Smooth muscle cell (in vitro differentiated cells): ENCODE measurements around the gene ATL2. TPM values are rescaled to one million over a fixed set of nuclear protein-coding genes. Genes with fewer than 3 reads are reported as not detected.

Experiments used
- DNase-seq: peaks from one replicate; lab custom pipeline; 2025; ENCODE audit not compliant: unreplicated experiment; lab: John Stamatoyannopoulos, UW
- H2AFZ ChIP-seq: fragments of 200-600 bp; sonication (generic); 2 replicates; pipeline ENCODE4 v1.6.0; 2016; ENCODE audit warnings: antibody characterized with exemption, low read depth, mild to moderate bottlenecking
- H3F3A ChIP-seq: fragments of 200-600 bp; sonication (generic); 2 replicates; pipeline ENCODE4 v1.6.0; 2017; ENCODE audit warnings: antibody characterized with exemption, low read depth
- H3K27ac ChIP-seq: fragments of 200-600 bp; sonication (generic); 2 replicates; pipeline ENCODE4 v1.5.1; 2016; ENCODE audit warnings: low read depth, mild to moderate bottlenecking
- H3K27me3 ChIP-seq: fragments of 200-600 bp; sonication (generic); 2 replicates; pipeline ENCODE4 v1.6.1; 2016; ENCODE audit warnings: low read depth, mild to moderate bottlenecking
- H3K36me3 ChIP-seq: fragments of 200-600 bp; sonication (generic); 2 replicates; pipeline ENCODE4 v1.5.1; 2016; ENCODE audit warnings: low read depth
- H3K4me1 ChIP-seq: fragments of 200-600 bp; sonication (generic); 2 replicates; pipeline ENCODE4 v1.5.1; 2016; ENCODE audit warnings: low read depth
- H3K4me2 ChIP-seq: fragments of 200-600 bp; sonication (generic); 2 replicates; pipeline ENCODE4 v1.6.0; 2016; ENCODE audit warnings: mild to moderate bottlenecking
- H3K4me3 ChIP-seq: fragments of 200-600 bp; sonication (generic); 2 replicates; pipeline ENCODE4 v1.5.1; 2016; ENCODE audit warnings: mild to moderate bottlenecking
- H3K79me2 ChIP-seq: fragments of 200-600 bp; sonication (generic); 2 replicates; pipeline ENCODE4 v1.6.0; 2016; ENCODE audit warnings: low read depth, mild to moderate bottlenecking
- H3K9ac ChIP-seq: fragments of 200-600 bp; sonication (generic); 2 replicates; pipeline ENCODE4 v1.6.0; 2016; ENCODE audit warnings: low read depth
- H3K9me3 ChIP-seq: fragments of 200-600 bp; sonication (generic); replicated peaks from 2 replicates; pipeline ENCODE4 v1.5.1; 2016; ENCODE audit warnings: low read depth
- H4K20me1 ChIP-seq: fragments of 200-600 bp; sonication (generic); 2 replicates; pipeline ENCODE4 v1.6.0; 2016; ENCODE audit warnings: low read depth
- WGBS: methylation state at CpG from one replicate; pipeline ENCODE4 v1.1.7; 2016; ENCODE audit warnings: low lambda C conversion rate; 5-methylcytosine and 5-hydroxymethylcytosine counted together
- polyA plus RNA-seq: library from polyadenylated mRNA; unstranded; fragments of >200 nt; fragmentation: Nextera tagmentation; extraction: Ambion mirVana; gene quantifications from 2 replicates; pipeline ENCODE4 v1.2.1, GENCODE V29; 2016
- total RNA-seq: library from RNA; depleted of rRNA; stranded (reverse); fragments of >200 nt; gene quantifications from 2 replicates; pipeline ENCODE4 v1.2.3, GENCODE V29; 2014
- TF ChIP-seq, protein P1 (sequence below): fragments of 200-600 bp; sonication (generic); IDR thresholded peaks from 2 replicates; pipeline ENCODE4 v1.5.1; 2017; ENCODE audit warnings: borderline replicate concordance, mild to moderate bottlenecking, antibody characterized with exemption; ENCODE audit not compliant: insufficient read depth, poor library complexity, severe bottlenecking

ATL2 gene
- total and polyA plus RNA-seq, 2 experiments from 2014 or later: 19.9 to 56.7 TPM

DNA sequence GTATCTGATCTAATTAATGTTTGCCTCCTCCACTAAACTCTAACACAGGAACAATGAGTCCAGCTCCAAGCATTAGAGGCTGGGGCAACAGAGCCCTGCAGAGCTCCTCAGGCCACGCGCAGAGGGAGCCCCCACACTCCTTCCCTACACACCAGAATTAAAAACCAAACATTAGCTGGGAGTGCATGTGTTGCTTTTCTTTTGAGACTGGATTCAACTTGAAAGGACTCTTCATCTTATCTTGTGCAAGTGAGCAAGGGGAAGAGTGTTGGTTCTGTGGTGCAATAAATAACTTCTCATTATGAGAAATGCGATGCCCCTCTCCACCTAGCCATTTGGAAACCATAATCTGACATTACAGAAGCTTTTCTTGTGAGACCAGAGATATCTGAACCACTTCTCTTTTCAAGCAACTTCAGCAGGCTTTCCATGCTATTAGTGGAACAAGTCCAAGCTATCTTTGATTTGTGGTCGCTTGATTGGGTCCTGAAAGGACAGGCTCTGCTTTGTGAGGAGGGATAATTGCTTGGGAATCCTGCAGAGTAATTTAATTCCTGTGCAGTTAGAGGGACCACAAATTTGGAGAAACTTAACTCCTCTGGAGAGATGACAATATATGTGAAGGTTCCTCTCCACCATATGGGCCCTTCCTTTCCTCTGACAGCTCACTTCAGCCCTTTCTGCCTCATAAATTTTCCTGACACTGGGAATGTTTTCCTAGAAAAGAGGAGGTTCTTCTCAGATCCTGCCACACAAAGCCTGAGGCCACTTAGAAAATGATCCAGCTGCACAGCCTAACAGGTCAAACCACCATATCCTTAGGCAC, 112.5 kb downstream of the ATL2 start:
- H3K4me1 ChIP-seq: no peaks in the 10 kb centered on the region
- no peaks in the 10 kb centered on the region for H3F3A ChIP-seq
- TF ChIP-seq, protein P1, sequence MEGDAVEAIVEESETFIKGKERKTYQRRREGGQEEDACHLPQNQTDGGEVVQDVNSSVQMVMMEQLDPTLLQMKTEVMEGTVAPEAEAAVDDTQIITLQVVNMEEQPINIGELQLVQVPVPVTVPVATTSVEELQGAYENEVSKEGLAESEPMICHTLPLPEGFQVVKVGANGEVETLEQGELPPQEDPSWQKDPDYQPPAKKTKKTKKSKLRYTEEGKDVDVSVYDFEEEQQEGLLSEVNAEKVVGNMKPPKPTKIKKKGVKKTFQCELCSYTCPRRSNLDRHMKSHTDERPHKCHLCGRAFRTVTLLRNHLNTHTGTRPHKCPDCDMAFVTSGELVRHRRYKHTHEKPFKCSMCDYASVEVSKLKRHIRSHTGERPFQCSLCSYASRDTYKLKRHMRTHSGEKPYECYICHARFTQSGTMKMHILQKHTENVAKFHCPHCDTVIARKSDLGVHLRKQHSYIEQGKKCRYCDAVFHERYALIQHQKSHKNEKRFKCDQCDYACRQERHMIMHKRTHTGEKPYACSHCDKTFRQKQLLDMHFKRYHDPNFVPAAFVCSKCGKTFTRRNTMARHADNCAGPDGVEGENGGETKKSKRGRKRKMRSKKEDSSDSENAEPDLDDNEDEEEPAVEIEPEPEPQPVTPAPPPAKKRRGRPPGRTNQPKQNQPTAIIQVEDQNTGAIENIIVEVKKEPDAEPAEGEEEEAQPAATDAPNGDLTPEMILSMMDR: no peak

DNA sequence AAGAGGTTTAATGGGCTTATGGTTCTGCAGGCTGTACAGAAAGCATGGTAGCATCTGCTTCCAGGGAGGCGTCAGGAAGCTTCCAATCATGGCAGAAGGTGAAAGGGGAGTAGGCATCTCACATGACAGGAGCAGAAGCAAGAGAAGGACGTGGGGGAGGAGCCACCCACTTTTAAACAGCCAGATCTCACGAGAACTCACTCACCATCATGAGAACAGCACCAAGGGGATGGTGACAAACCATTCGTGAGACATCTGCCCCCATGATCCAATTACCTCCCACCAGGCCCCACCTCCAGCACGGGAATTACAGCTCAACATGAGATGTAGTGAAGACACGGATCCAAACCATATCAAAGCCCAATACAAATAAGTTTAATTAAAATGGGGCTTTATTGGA, 113.8 kb downstream of the ATL2 start:
- WGBS: 91% methylated on average over 6 of the region's 6 CpGs
- no peaks in the 10 kb centered on the region for H3K27me3 ChIP-seq
- TF ChIP-seq, protein P1: no peak

More for the DNA sequence above, 112.5 kb downstream of the ATL2 start:
- Histone ChIP-seq H3K4me2 (no peak overlapping the region), H2AFZ (no peak overlapping the region), H3K27me3 (no peaks in the 10 kb centered on the region), H3K4me3 (no peak overlapping the region), H3K9ac (no peak overlapping the region), H3K27ac (no peak overlapping the region), H4K20me1 (no peaks in the 10 kb centered on the region), H3K9me3 (no peaks in the 10 kb centered on the region), H3K36me3 (no peaks in the 10 kb centered on the region), H3K79me2 (no peaks in the 10 kb centered on the region)
- 65% methylated on average over 4 of the region's 4 CpGs for WGBS
- no peak for DNase-seq

DNA sequence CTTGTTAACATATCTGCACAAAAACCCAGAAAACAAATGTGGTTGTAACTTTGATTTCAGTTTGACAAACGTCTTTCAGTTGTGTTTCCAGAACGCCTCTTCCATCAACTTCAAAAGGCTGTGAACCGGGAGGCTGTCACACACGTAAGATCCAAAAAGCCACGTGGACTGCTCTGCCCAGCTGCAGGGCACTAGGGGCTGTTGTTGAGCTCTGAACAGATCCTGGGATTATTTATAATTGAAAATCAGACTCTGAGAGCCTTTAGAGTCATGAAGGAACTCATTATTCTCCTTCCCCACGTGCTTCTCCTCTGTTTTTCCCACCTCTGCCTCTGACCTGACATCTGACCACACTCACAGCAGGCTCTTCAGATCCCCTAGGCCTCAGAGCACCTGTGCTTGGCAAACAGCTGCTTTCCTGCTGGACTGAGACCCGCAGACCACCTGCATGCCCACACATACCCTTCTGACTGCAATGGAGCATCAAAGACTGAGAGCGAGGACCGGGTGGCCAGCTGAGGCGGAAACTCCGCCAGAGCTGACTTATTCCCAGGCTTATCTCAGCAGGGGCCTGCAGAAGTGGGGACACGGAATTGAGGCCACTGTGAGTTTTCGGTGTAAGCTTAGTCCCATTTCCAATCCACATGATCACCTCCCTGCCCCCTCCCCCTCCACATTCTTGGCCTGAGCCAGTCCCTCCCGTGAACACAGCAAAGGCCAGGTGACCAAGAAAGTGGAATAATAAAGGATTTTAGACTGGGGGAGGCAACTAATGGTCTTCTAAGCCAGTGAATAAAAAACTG, 114.8 kb downstream of the ATL2 start:
- DNase-seq: no peak
- Histone ChIP-seq H2AFZ (no peak overlapping the region), H3K36me3 (no peaks in the 10 kb centered on the region), H4K20me1 (no peaks in the 10 kb centered on the region), H3K4me1 (no peaks in the 10 kb centered on the region), H3K4me2 (no peak overlapping the region), H3K9me3 (no peaks in the 10 kb centered on the region), H3K9ac (no peak overlapping the region), H3F3A (no peaks in the 10 kb centered on the region), H3K79me2 (no peaks in the 10 kb centered on the region), H3K27ac (no peak overlapping the region), H3K4me3 (no peak overlapping the region), H3K27me3 (no peaks in the 10 kb centered on the region)
- TF ChIP-seq, protein P1: no peak
- 81% methylated on average over 14 of the region's 14 CpGs for WGBS

More for the DNA sequence above, 113.8 kb downstream of the ATL2 start:
- no peak overlapping the region for H3K9ac ChIP-seq
- no peak overlapping the region for H3K27ac ChIP-seq
- no peak overlapping the region for H3K4me3 ChIP-seq
- H2AFZ ChIP-seq: no peak overlapping the region
- H3K9me3 ChIP-seq: no peaks in the 10 kb centered on the region
- H4K20me1 ChIP-seq: no peaks in the 10 kb centered on the region
- no peaks in the 10 kb centered on the region for H3F3A ChIP-seq
- no peaks in the 10 kb centered on the region for H3K79me2 ChIP-seq
- H3K4me2 ChIP-seq: no peak overlapping the region
- H3K36me3 ChIP-seq: no peaks in the 10 kb centered on the region
- no peaks in the 10 kb centered on the region for H3K4me1 ChIP-seq
- DNase-seq: no peak
